Right hindlimb (tissue), 1 donor: ENCODE measurements around the gene INMT.

Source experiments
- DNase-seq: peaks from one replicate; pipeline ENCODE4 v3.0.0-alpha.2; 2018

INMT gene

GRCh38 chr7:30729642-30730041 is 22.3 kb upstream of the INMT start:
- DNase-seq, result no peak

GRCh38 chr7:30730097-30730496 is 21.8 kb upstream of the INMT start:
- no peak for DNase-seq

GRCh38 chr7:30730996-30731395 is 20.9 kb upstream of the INMT start:
- no peak for DNase-seq

- no peak for DNase-seq
Measured at GRCh38 chr7:30731581-30731980, 20.4 kb upstream of the INMT start.

GRCh38 chr7:30732606-30733005 is 19.3 kb upstream of the INMT start:
- DNase-seq, result no peak

- DNase-seq, result no peak
Measured at GRCh38 chr7:30733216-30733615, 18.7 kb upstream of the INMT start.

- DNase-seq, result no peak
Measured at GRCh38 chr7:30733691-30734090, 18.2 kb upstream of the INMT start.

- DNase-seq, result no peak
Measured at GRCh38 chr7:30734497-30734896, 17.4 kb upstream of the INMT start.

GRCh38 chr7:30735631-30736030 is 16.3 kb upstream of the INMT start:
- no peak for DNase-seq

- no peak for DNase-seq
Measured at GRCh38 chr7:30736291-30736690, 15.6 kb upstream of the INMT start.

GRCh38 chr7:30738026-30738915 is 13.7 kb upstream of the INMT start:
- no peak for DNase-seq

- no peak for DNase-seq
Measured at GRCh38 chr7:30739691-30740090, 12.2 kb upstream of the INMT start.

- DNase-seq, result peak; percentile 83
Measured at GRCh38 chr7:30740417-30741181, 11.3 kb upstream of the INMT start.

- DNase-seq, result no peak
Measured at GRCh38 chr7:30741289-30741688, 10.6 kb upstream of the INMT start.

- peak; percentile 64 for DNase-seq
Measured at GRCh38 chr7:30743371-30744074, 8.4 kb upstream of the INMT start.

GRCh38 chr7:30744075-30744417 is 7.9 kb upstream of the INMT start:
- no peak for DNase-seq

GRCh38 chr7:30745261-30745941 is 6.5 kb upstream of the INMT start:
- DNase-seq, result no peak

GRCh38 chr7:30750010-30750409 is 1.9 kb upstream of the INMT start:
- no peak for DNase-seq

GRCh38 chr7:30750683-30751650 is 968 bp upstream of the INMT start:
- DNase-seq, result peak; percentile 91

GRCh38 chr7:30752484-30752883 is 549 bp downstream of the INMT start:
- DNase-seq, result no peak

- DNase-seq, result peak; percentile 96
Measured at GRCh38 chr7:30752979-30753378, 1.0 kb downstream of the INMT start.
